Globus pallidus (tissue), 1 donor: ENCODE data around the gene ENTREP3.

Experiments used
- DNase-seq: peaks from one replicate; pipeline ENCODE4 v3.0.0-alpha.2; 2015; ENCODE audit warnings: low spot score

ENTREP3 gene

GRCh38 chr1:155199792-155200191 is 55.5 kb downstream of the ENTREP3 start:
- no peak for DNase-seq

- DNase-seq, result no peak
Measured at GRCh38 chr1:155198547-155198906, 56.8 kb downstream of the ENTREP3 start.

- no peak for DNase-seq
Measured at GRCh38 chr1:155197901-155198546, 57.3 kb downstream of the ENTREP3 start.
